NCI-H446 (cell line): ENCODE data around the gene DNTTIP2.
"Not testable (repeated sequence)": the region's sequence is repeated elsewhere in the genome, so short reads cannot be mapped to it uniquely, and the experiment has no call there.

Experiments
- DNase-seq, 2 experiments: peaks; one replicate each; lab custom pipeline; 2025; lab: John Stamatoyannopoulos, UW

The DNTTIP2 gene

GRCh38 chr1:93840956-93841482 is 38.0 kb downstream of the DNTTIP2 start:
- DNase-seq, result no peak

- DNase-seq, result no peak
Measured at GRCh38 chr1:93839753-93840152, 39.3 kb downstream of the DNTTIP2 start.

- DNase-seq, result no peak
Measured at GRCh38 chr1:93839307-93839706, 39.7 kb downstream of the DNTTIP2 start.

GRCh38 chr1:93837961-93838360 is 41.0 kb downstream of the DNTTIP2 start:
- no peak for DNase-seq

- DNase-seq, result not testable (repeated sequence)
Measured at GRCh38 chr1:93833293-93833692, 45.7 kb downstream of the DNTTIP2 start.

- no peak for DNase-seq
Measured at GRCh38 chr1:93829061-93829460, 49.9 kb downstream of the DNTTIP2 start.

- DNase-seq, result no peak
Measured at GRCh38 chr1:93828367-93828755, 50.6 kb downstream of the DNTTIP2 start.

- DNase-seq, result no peak
Measured at GRCh38 chr1:93827633-93828366, 51.2 kb downstream of the DNTTIP2 start.

- peak; percentile 21 to 81 for DNase-seq
Measured at GRCh38 chr1:93827128-93827527, 51.9 kb downstream of the DNTTIP2 start.

- DNase-seq, result peak in 1 of 2 experiments; percentile 50
Measured at GRCh38 chr1:93824834-93825233, 54.2 kb downstream of the DNTTIP2 start.

- no peak for DNase-seq
Measured at GRCh38 chr1:93822730-93823425, 56.1 kb downstream of the DNTTIP2 start.

GRCh38 chr1:93821423-93822144 is 57.4 kb downstream of the DNTTIP2 start:
- no peak for DNase-seq

GRCh38 chr1:93820554-93821422 is 58.2 kb downstream of the DNTTIP2 start:
- no peak for DNase-seq

GRCh38 chr1:93818570-93818959 is 60.4 kb downstream of the DNTTIP2 start:
- no peak for DNase-seq

- no peak for DNase-seq
Measured at GRCh38 chr1:93817819-93818569, 61.0 kb downstream of the DNTTIP2 start.

GRCh38 chr1:93816970-93817678 is 61.9 kb downstream of the DNTTIP2 start:
- peak in 1 of 2 experiments; percentile 34 for DNase-seq
